Psoas muscle (tissue), 8 donors: ENCODE data around the gene PSMB10. TPM values are rescaled to one million over a fixed set of nuclear protein-coding genes. Genes with fewer than 3 reads are reported as not detected.

Source experiments
- ATAC-seq, 4 donors: fragments of 200-7000 bp; cut with Tn5 transposase; one replicate each; pipeline ENCODE4 v1.9.1; 2020; ENCODE audit warnings: moderate library complexity in 3 of 4, mild to moderate bottlenecking in 2 of 4
- DNase-seq, 2 donors: peaks; one replicate each; pipeline ENCODE4 v3.0.0-alpha.2; 2020
- H3K27ac ChIP-seq: fragments of 200-600 bp; one replicate; pipeline ENCODE4 v1.8.0; 2022
- H3K27me3 ChIP-seq, 3 donors: fragments of 200-600 bp in 1 of 3; one replicate each; pipeline versions ENCODE4 v1.6.1 to v1.8.0; 2013 to 2022; ENCODE audit warnings: low read length in 2 of 3, mild to moderate bottlenecking in 2 of 3, moderate library complexity in 1 of 3; ENCODE audit not compliant: insufficient read depth in 3 of 3
- H3K36me3 ChIP-seq, 2 donors: fragments of 200-600 bp in 1 of 2; one replicate each; pipeline versions ENCODE4 v1.6.1 to v1.8.0; 2013 to 2022; ENCODE audit warnings: low read depth in 1 of 2, mild to moderate bottlenecking in 1 of 2, moderate library complexity in 1 of 2; ENCODE audit not compliant: insufficient read depth in 1 of 2
- H3K4me1 ChIP-seq: fragments of 200-600 bp; one replicate; pipeline ENCODE4 v1.8.0; 2022
- H3K4me3 ChIP-seq: fragments of 200-600 bp; one replicate; pipeline ENCODE4 v1.8.0; 2022; ENCODE audit warnings: mild to moderate bottlenecking
- H3K9me3 ChIP-seq: fragments of 200-600 bp; one replicate; pipeline ENCODE4 v1.8.0; 2022
- WGBS, 3 donors: extraction: QIAGEN DNeasy Blood & Tissue Kit; methylation state at CpG; one replicate each; pipeline versions ENCODE4 v1.1.6 to v1.1.7; 2013; 5-methylcytosine and 5-hydroxymethylcytosine counted together
- intact Hi-C, 2 donors: fragments of 100-400 bp; cut with DNase I; formaldehyde crosslinking; loops; one replicate each; pipeline versions ENCODE4 v1.11.0 to v1.14.2; 2022
- polyA plus RNA-seq, 3 donors: library from polyadenylated mRNA; stranded (reverse); fragments of 200-250 nt; gene quantifications; one replicate each; pipeline ENCODE4 v1.2.3, GENCODE V29; 2013
- total RNA-seq, 4 donors: library from RNA; stranded (reverse); fragmentation: NEBNext Ultra II Directional in 2 of 4; extraction: Animal tissue kit (Norgen Biotek cat#: 25700) in 2 of 4; gene quantifications; one replicate each; pipeline versions ENCODE4 v1.2.1 to v1.2.4, GENCODE V29; 2021 to 2023
- TF ChIP-seq, protein P1 (sequence below): fragments of 200-600 bp; IDR thresholded peaks from one replicate; pipeline ENCODE4 v1.8.0; 2022; ENCODE audit warnings: antibody characterized with exemption
- donor health status: healthy with polysubstance abuse.
- donor health status: DM: no; HTN: no; CAD: no; lungs with moderate emphysema.
- donor health status: Bipolar disorder and iron deficiency.
- donor health status: healthy.
- donor health status: DM: yes; HTN: yes; CAD: no.
- donor health status: DM: no; HTN: no; CAD: no.
- donor health status: DM: no; HTN: no; CAD: no.
- donor health status: DM: yes; HTN: yes; CAD: no.

Gene PSMB10
- total and polyA plus RNA-seq, 7 donors = 27.6 to 98.6 (median 34.7) TPM

DNA sequence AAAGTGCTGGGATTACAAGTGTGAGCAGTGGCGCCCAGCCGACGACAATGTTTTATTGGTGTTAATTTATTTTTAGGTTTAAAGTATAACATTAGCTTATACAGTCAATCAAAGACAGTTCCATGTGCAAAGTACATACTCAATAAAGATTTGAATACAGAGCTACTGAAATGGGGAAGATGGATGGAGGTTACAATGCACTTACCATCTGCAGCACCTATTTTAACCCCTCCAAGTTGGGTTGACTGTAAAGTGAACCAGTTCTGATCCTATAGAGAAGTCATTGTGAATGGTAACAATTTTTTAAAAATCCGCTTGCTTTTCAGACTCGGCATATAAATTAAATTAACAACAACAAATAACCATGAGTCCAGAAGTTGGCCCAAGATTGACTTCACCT, 44.3 kb downstream of the PSMB10 start:
- H3K4me1 ChIP-seq = peaks cover 44% of the 10 kb centered on the region
- H3K27ac ChIP-seq = peak overlapping the region; percentile 97
- H3K9me3 ChIP-seq = no peaks in the 10 kb centered on the region
- TF ChIP-seq, protein P1, sequence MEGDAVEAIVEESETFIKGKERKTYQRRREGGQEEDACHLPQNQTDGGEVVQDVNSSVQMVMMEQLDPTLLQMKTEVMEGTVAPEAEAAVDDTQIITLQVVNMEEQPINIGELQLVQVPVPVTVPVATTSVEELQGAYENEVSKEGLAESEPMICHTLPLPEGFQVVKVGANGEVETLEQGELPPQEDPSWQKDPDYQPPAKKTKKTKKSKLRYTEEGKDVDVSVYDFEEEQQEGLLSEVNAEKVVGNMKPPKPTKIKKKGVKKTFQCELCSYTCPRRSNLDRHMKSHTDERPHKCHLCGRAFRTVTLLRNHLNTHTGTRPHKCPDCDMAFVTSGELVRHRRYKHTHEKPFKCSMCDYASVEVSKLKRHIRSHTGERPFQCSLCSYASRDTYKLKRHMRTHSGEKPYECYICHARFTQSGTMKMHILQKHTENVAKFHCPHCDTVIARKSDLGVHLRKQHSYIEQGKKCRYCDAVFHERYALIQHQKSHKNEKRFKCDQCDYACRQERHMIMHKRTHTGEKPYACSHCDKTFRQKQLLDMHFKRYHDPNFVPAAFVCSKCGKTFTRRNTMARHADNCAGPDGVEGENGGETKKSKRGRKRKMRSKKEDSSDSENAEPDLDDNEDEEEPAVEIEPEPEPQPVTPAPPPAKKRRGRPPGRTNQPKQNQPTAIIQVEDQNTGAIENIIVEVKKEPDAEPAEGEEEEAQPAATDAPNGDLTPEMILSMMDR = no peak
- H3K4me3 ChIP-seq = peak overlapping the region; percentile 99
- 47 to 63% (median 52%) methylated on average over 5 of the region's 5 CpGs for WGBS, 3 donors
- intact Hi-C loops = no loop called here
- no peak for ATAC-seq
- DNase-seq = no peak
- no peaks in the 10 kb centered on the region for H3K36me3 ChIP-seq
- H3K27me3 ChIP-seq = peaks cover 0 to 1% (median 0%) of the 10 kb centered on the region in 3 donors

DNA sequence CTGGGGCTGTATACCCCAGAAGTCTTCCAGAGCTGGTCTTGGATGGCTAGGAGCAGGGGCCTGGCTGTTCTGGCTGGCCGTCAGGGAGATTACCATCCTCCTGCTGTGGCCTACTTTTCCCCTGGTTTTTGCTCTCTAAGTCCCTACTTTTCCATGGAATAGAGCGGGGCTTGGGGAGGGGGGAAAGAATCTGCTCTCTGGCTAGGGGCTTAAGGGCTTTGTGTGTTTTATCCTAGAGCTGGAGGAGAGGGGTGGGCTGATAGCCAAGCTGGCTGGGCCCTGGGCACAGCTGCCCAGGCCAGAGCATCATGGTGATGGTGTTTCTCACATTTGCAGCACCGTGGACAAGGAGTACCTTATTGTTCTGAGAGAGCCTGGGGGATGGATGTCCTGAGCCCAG, 48.3 kb downstream of the PSMB10 start:
- ATAC-seq = no peak
- Histone ChIP-seq H3K36me3 (peaks cover 0 to 31% of the 10 kb centered on the region in 2 donors), H3K9me3 (no peaks in the 10 kb centered on the region), H3K4me1 (peaks cover 32% of the 10 kb centered on the region), H3K27ac (no peak overlapping the region), H3K27me3 (no peaks in the 10 kb centered on the region), H3K4me3 (no peak overlapping the region)
- no peak for DNase-seq
- TF ChIP-seq, protein P1 = no peak
- intact Hi-C loops = loop anchor here in 1 of 2 donors (10.0 kb wide), 1 partner anchor 346 kb away; the partner anchor contains the start of gene ESRP2
- WGBS, 3 donors = 47 to 72% (median 51%) methylated on average over 3 of the region's 3 CpGs

GRCh38 chr16:67886387-67886786, 50.3 kb downstream of the PSMB10 start:
- H3K9me3 ChIP-seq = no peaks in the 10 kb centered on the region
- TF ChIP-seq, protein P1 = no peak
- WGBS, 3 donors = 88 to 96% (median 95%) methylated on average over 5 of the region's 5 CpGs
- no peak for ATAC-seq
- no peak overlapping the region for H3K27ac ChIP-seq
- peaks cover 0 to 44% of the 10 kb centered on the region in 2 donors for H3K36me3 ChIP-seq
- no peaks in the 10 kb centered on the region for H3K27me3 ChIP-seq
- no peak for DNase-seq
- no peak overlapping the region for H3K4me3 ChIP-seq
- intact Hi-C loops = loop anchor here in 1 of 2 donors (10.0 kb wide), 1 partner anchor 348 kb away; the partner anchor contains the start of gene ESRP2
- peaks cover 40% of the 10 kb centered on the region for H3K4me1 ChIP-seq

DNA sequence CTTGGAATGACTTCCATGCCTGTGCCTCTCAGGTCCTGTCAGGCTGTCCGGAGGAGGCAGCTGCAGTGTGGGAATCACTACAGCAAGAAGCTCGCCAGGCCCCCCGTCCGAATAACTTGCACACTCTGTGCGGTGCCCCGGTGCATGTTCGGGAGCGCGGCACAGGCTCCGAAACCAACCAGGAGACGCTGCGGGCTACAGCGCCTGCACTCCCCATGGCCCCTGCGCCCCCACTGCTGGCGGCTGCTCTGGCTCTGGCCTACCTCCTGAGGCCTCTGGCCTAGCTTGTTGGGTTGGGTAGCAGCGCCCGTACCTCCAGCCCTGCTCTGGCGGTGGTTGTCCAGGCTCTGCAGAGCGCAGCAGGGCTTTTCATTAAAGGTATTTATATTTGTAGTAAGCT, 50.7 kb downstream of the PSMB10 start:
- 89 to 95% (median 92%) methylated on average over 19 of the region's 19 CpGs for WGBS, 3 donors
- TF ChIP-seq, protein P1 = no peak
- Histone ChIP-seq H3K36me3 (peaks cover 0 to 49% of the 10 kb centered on the region in 2 donors), H3K9me3 (no peaks in the 10 kb centered on the region), H3K27me3 (no peaks in the 10 kb centered on the region), H3K27ac (no peak overlapping the region), H3K4me1 (peaks cover 44% of the 10 kb centered on the region), H3K4me3 (no peak overlapping the region)
- ATAC-seq (no peak), DNase-seq (no peak)
- intact Hi-C loops = loop anchor here in 1 of 2 donors (10.0 kb wide), 1 partner anchor 349 kb away; the partner anchor contains the start of gene ESRP2

- no peaks in the 10 kb centered on the region for H3K9me3 ChIP-seq
- TF ChIP-seq, protein P1 = no peak
- ATAC-seq (no peak), DNase-seq (no peak)
- H3K27ac ChIP-seq = peak overlapping the region; percentile 93
- H3K27me3 ChIP-seq = no peaks in the 10 kb centered on the region
- intact Hi-C loops = loop anchor here in 1 of 2 donors (10.0 kb wide), 1 partner anchor 349 kb away; the partner anchor contains the start of gene ESRP2
- no peak overlapping the region for H3K4me3 ChIP-seq
- peaks cover 0 to 53% of the 10 kb centered on the region in 2 donors for H3K36me3 ChIP-seq
- WGBS, 3 donors = 83 to 95% (median 90%) methylated on average over 10 to 12 of the region's 12 CpGs
- peaks cover 49% of the 10 kb centered on the region for H3K4me1 ChIP-seq
Observed at GRCh38 chr16:67885545-67885944, 51.1 kb downstream of the PSMB10 start.
